Activated T-cell treated with anti-CD3 and anti-CD28 coated beads, Interleukin-2, amount 50 U/mL, for 24 hours (primary cell): ENCODE results near the gene EMX1.

Experiments used
- DNase-seq: peaks from one replicate; pipeline ENCODE4 v3.0.0-alpha.2; 2020
- H3K27ac Mint-ChIP-seq: 2 replicates; pipeline ENCODE4 v1.8.0; 2020; ENCODE audit warnings: mild to moderate bottlenecking, mixed read lengths
- H3K27me3 Mint-ChIP-seq: 2 replicates; pipeline ENCODE4 v1.8.0; 2020; ENCODE audit warnings: mixed read lengths
- H3K36me3 Mint-ChIP-seq: 2 replicates; pipeline ENCODE4 v1.8.0; 2020; ENCODE audit warnings: low read depth, mixed read lengths
- H3K4me1 Mint-ChIP-seq: 2 replicates; pipeline ENCODE4 v1.8.0; 2020; ENCODE audit warnings: low read depth, mixed read lengths
- H3K4me3 Mint-ChIP-seq: 2 replicates; pipeline ENCODE4 v1.8.0; 2020; ENCODE audit warnings: mild to moderate bottlenecking, moderate library complexity, mixed read lengths
- H3K9me3 Mint-ChIP-seq: 2 replicates; pipeline ENCODE4 v1.8.0; 2020; ENCODE audit warnings: mixed read lengths

EMX1 gene

DNA sequence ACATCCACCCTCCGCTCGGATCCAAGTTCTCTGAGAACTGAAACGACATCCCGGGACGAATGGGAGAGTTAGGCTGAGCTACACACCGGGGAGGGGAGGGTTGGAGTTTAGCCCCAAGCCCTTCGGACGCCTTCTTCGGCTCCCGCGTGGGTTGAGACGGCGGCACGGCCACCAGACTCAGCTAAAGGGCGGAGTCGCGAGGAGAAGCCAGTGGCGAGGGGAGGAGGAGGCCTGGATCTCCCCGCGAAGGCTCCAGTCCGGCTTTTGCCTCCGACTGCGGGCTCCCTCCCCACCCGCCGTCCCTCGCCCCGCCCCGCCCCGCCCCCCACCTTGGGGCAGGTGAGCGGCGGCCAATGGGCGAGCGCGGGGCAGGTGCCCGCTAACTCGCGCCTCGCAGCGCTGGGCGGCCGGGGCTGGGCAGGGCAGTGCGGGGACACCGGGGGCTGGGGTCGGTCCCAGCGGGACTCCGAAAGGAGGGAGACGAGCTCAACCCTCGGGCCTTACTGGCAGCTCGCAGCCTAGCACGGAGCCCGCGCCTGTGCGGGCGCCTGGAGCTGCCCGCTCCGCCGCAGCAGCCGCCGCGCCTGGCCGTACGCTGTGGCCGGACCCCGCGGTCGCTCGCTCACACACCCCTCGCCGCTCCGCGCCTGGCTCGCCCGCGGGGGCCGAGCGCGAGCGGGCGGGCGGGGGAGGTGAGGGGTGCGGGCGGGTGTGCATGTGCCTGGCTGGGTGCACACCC lies at the start of gene EMX1:
Gene EMX1 (plus strand): TSS at position 382 of the 739 bp plus-strand sequence. CDS start 334 bp downstream, at position 716.
- Mint-ChIP-seq H3K9me3 (no peaks in the 10 kb centered on the region), H3K4me3 (peak within 1 kb of the TSS; percentile 70), H3K27ac (no peak within 1 kb of the TSS), H3K36me3 (no peaks in the 10 kb centered on the region), H3K4me1 (peaks cover 40% of the 10 kb centered on the region), H3K27me3 (peaks cover 85% of the 10 kb centered on the region)
- DNase-seq, result peak; percentile 73

DNA sequence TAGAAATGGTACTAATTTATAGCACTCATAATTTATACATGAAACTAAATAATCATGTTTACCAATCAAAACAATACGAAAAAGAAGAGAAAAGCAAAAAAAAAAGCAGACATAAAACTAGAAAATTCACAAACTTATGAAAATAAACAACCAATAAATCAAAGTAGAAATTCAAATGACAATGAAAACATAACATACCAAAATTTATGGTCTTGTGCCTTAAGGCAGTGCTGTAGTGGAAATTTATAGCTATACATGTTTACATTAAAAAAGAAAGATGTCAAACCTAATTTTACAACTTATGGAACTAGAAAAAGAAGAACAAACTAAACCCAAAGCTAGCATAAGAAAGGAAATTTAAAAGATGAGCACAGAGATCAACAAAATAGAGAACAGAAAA lies 46.3 kb upstream of the EMX1 start:
- H3K36me3 Mint-ChIP-seq, result no peaks in the 10 kb centered on the region
- H3K4me1 Mint-ChIP-seq, result no peaks in the 10 kb centered on the region
- peaks cover 3% of the 10 kb centered on the region for H3K9me3 Mint-ChIP-seq
- no peak overlapping the region for H3K27ac Mint-ChIP-seq
- no peak overlapping the region for H3K4me3 Mint-ChIP-seq
- peaks cover 55% of the 10 kb centered on the region for H3K27me3 Mint-ChIP-seq
- no peak for DNase-seq

DNA sequence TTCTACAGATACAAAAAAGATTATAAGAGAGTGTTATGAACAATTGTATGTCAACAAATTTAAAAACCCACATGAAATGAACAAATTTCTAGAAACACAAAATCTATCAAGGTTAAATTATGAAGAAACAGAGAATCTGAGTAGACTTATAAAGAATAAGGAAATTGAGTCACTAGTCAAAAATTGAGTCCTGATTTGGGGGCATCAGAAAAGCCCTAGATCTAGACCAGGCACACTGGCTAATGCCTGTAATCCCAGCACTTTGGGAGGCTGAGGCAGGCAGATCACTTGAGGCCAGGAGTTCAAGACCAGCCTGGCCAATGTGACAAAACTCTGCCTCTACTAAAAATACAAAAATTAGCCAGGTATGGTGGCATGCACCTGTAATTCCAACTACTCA lies 45.4 kb upstream of the EMX1 start:
- Mint-ChIP-seq H3K9me3 (peaks cover 3% of the 10 kb centered on the region), H3K4me1 (no peaks in the 10 kb centered on the region), H3K27me3 (peaks cover 51% of the 10 kb centered on the region), H3K36me3 (no peaks in the 10 kb centered on the region), H3K27ac (no peak overlapping the region), H3K4me3 (no peak overlapping the region)
- DNase-seq, result no peak

DNA sequence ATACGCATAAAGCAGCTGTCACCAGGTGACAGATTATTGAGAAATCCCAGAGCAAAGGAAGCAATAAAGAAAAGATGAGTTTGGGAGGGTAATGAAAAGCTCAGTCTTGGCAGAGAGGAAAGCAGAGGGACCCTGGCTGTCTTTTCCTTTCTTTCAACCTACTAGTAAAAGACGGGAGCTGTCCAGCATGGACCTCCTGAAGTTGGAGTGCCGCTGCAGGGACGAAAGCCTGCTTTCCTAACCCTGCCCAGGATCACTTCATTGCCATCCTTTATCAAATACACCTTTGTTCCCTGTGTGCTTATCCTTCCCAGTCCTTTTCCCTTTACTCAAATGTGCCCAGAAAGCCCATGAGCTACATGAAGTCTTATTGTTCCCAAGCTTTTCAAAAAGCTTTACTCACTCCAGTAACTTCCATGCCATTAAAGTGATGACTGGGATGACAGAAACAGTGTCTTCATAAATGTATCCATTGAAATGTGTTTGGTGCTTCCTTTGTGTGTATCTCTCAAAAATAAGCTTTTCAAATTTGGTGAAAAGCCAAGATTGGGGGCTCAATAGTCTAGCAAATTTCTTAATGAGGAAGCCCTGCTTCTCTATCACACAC lies 33.9 kb upstream of the EMX1 start:
- no peaks in the 10 kb centered on the region for H3K36me3 Mint-ChIP-seq

DNA sequence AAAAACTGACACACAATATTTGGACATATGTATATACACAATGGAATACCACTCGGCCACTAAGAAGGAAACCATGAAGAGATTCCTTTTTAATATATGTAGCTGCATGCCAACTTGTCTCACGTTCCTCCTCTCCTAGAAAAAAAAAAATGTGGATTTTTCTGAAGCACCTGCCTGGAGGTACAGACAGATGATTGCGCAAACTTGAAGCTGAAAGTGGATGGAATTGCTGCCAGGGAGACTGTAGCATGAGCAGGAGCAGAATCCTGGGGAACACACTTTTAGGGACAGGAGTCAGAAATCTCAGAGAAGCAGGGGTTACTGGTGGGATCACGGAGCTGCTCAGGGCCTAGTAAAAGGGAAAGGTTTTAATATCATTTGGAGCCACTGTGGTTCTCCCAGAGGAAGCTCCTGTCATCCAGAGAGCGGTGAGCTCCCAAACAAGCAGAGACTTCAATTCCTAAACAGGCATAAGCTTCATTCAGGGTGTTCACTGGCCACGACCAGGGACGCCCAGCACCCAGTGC lies 30.8 kb upstream of the EMX1 start:
- Mint-ChIP-seq H3K36me3 (peaks cover 1% of the 10 kb centered on the region), H3K27ac (no peak overlapping the region), H3K9me3 (no peaks in the 10 kb centered on the region), H3K4me3 (peak overlapping the region; percentile 68), H3K27me3 (peaks cover 84% of the 10 kb centered on the region), H3K4me1 (peaks cover 16% of the 10 kb centered on the region)
- DNase-seq, result no peak

More for the DNA sequence above, 33.9 kb upstream of the EMX1 start:
- Mint-ChIP-seq H3K4me1 (peaks cover 14% of the 10 kb centered on the region), H3K27ac (no peak overlapping the region), H3K9me3 (no peaks in the 10 kb centered on the region), H3K4me3 (no peak overlapping the region), H3K27me3 (peaks cover 63% of the 10 kb centered on the region)
- no peak for DNase-seq

DNA sequence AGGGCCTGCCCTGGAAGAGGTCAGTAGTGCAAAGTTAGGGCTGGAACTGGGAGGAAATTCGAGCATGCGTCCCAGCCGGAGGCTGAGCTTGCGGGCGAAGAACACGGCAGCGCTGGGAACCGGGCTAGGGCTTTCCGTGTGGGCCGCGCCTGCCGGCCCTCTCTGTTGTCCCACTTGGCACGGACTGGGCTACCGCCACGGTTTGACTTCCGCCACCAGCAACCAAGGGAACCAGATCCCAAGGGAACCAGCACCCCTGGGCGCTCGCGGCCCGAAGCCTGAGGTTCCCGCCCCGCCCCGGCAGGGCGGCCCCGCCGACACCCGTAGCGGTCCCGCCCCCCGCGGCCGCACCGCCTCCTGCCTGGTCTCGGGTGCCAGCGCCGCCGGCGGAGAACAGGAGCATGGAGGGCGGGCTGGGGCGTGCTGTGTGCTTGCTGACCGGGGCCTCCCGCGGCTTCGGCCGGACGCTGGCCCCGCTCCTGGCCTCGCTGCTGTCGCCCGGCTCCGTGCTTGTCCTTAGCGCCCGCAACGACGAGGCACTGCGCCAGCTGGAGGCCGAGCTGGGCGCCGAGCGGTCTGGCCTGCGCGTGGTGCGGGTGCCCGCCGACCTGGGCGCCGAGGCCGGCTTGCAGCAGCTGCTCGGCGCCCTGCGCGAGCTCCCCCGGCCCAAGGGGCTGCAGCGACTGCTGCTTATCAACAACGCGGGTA lies 30.1 kb upstream of the EMX1 start, which contains the start of gene SPR:
Gene SPR (plus strand): TSS at position 377 of the 708 bp plus-strand sequence. CDS start 25 bp downstream, at position 402.
- Mint-ChIP-seq H3K36me3 (peaks cover 4% of the 10 kb centered on the region), H3K27ac (no peak within 1 kb of the TSS), H3K4me3 (peak within 1 kb of the TSS; percentile 75), H3K9me3 (no peaks in the 10 kb centered on the region), H3K27me3 (peaks cover 85% of the 10 kb centered on the region), H3K4me1 (peaks cover 16% of the 10 kb centered on the region)
- DNase-seq, result peak; percentile 85

DNA sequence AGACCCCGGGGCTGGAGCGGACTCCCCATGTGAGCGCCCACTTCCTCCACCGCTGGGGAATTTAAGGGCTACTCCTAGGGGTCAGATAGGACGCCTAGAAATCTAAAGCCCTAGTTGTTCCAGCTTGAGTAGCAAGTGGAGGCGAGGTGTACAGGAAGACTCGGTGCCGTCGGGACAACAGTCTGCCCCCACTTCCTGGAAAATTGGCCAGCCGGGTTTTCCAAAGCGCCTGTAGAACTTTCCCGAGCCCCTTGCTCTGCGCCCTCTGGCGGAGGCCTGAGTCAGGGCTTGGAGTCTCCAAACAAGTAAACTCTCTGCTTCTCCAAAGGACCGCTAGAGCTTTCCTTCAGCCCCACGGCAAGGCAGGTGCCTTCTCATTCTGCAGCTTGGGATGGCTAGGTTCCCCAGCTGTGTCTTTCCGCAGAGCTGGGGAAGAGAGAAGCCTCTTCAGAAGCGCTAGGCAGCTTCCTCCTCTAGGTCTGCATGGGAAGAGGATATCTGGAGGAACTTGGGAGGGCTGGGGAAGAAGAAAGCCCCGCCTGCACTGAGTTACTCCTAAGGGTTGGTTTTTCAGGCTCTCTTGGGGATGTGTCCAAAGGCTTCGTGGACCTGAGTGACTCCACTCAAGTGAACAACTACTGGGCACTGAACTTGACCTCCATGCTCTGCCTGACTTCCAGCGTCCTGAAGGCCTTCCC lies 29.4 kb upstream of the EMX1 start:
- Mint-ChIP-seq H3K36me3 (peaks cover 4% of the 10 kb centered on the region), H3K9me3 (no peaks in the 10 kb centered on the region), H3K27me3 (peaks cover 83% of the 10 kb centered on the region), H3K27ac (no peak overlapping the region), H3K4me1 (peaks cover 16% of the 10 kb centered on the region), H3K4me3 (peak overlapping the region; percentile 75)
- DNase-seq, result peak; percentile 78

DNA sequence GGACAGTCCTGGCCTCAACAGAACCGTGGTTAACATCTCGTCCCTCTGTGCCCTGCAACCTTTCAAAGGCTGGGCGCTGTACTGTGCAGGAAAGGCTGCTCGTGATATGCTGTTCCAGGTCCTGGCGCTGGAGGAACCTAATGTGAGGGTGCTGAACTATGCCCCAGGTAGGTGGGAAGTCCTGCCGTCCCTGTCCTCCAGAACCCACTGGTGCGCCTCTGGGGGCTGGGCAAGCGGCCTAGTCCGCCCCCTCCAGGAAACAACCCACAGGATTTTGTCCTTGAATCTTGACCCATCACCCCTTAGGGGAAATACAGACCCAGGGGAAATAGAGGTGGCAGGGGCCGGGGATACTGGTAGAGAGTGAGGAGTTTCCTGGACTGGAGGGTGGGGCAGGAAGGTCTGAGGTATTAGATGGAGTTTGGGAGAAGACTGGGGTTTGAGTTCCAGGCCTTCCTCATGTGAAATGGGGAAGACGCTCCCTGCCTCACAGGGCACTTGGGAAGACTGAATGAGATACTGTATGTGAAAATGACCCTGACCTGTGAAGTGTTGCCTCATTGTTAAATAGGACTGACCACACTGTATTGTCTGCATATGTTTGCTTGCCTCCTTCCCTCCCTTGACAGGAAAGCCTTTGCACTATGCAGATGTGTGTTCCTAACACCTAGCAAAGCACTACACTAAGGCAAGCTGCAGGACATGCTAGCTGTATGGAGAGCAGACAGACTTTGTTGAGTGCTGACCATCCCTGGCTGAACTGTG lies 28.7 kb upstream of the EMX1 start:
- Mint-ChIP-seq H3K27ac (no peak overlapping the region), H3K4me3 (no peak overlapping the region), H3K27me3 (peaks cover 81% of the 10 kb centered on the region), H3K4me1 (peaks cover 16% of the 10 kb centered on the region), H3K36me3 (peaks cover 4% of the 10 kb centered on the region), H3K9me3 (no peaks in the 10 kb centered on the region)
- DNase-seq, result no peak

DNA sequence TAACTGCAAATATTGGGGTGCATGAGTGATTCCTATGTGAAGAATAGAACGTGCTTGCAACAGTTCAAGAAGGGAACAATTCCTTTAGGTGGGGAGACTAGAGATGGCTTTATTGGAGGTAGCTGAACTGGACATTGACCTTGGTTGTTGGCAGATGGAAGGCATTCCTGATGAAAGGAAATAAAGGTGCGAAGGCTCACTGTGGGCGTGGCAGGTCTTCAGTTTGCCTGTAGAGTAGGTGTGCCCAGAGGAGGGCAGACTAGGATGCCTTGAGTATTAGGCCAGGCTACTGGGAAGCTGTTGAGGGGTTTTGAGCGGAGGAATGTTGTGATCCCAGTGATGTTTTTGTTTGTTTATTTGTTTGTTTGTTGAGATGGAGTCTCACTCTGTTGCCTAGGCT lies 27.3 kb upstream of the EMX1 start:
- no peak for DNase-seq
- Mint-ChIP-seq H3K4me1 (peaks cover 16% of the 10 kb centered on the region), H3K27ac (no peak overlapping the region), H3K27me3 (peaks cover 83% of the 10 kb centered on the region), H3K4me3 (no peak overlapping the region), H3K9me3 (no peaks in the 10 kb centered on the region), H3K36me3 (peaks cover 4% of the 10 kb centered on the region)

DNA sequence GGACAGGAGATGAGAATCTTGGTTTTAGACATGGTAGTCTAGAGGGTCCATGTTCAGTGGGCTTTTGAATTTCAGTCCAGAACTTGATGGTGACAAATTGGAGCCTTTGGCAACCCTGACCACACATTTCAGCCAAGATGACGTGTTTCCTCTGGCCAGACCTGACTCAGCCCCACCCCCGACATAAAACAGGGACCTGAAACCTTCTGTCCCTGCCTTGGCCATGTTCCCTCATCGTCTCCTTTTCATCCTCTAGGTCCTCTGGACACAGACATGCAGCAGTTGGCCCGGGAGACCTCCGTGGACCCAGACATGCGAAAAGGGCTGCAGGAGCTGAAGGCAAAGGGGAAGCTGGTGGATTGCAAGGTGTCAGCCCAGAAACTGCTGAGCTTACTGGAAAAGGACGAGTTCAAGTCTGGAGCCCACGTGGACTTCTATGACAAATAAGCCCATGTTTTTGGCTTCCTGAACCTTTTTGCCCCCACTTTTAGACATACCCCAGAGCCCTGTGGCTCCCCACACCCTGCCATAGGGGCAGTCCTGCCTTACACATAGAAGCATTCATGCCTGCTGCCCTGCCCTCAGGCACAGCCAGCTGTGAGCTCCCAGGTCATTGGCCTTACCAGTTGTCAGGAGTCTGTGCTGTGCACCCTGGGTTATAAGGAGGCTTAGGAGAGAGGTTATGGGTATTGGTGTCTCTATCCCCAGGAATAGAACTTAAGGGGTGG lies 26.1 kb upstream of the EMX1 start:
- H3K36me3 Mint-ChIP-seq, result peaks cover 4% of the 10 kb centered on the region
- H3K4me1 Mint-ChIP-seq, result peaks cover 16% of the 10 kb centered on the region
- no peak overlapping the region for H3K4me3 Mint-ChIP-seq
- no peak for DNase-seq
- peaks cover 82% of the 10 kb centered on the region for H3K27me3 Mint-ChIP-seq
- no peak overlapping the region for H3K27ac Mint-ChIP-seq
- H3K9me3 Mint-ChIP-seq, result no peaks in the 10 kb centered on the region

DNA sequence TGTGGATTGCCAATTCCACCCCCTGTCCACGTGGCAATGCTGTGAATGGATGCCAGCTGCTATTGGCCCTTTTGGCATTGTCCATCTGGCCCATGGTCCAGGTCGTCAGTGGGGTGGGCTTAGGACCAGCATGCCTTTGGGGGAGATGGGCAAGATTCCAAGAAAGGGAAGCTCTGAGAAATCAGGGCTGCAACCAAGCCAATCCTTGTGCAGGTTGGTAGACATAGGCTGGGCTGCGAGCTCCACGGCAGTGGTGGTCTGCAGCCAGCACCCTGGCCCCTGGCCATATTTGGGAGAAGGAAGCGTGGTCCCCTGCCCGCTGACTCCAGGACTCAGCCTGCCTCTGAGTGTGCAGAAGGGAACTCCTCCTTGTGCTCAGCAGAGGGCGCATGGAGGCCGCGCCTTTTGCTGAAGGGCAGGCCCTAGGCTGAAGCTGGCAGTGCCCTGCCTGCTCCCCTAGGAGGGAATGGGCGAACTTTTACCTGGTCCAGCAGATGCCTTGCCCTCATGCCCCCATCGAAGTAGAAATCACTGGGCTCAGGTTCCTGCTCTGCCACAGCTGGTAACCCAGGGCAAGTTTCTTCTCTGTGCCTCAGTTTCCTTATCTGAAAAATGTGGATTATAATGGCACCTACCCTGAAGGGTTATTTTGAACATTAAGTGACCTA lies 24.7 kb upstream of the EMX1 start:
- Mint-ChIP-seq H3K9me3 (no peaks in the 10 kb centered on the region), H3K4me1 (peaks cover 10% of the 10 kb centered on the region), H3K36me3 (peaks cover 4% of the 10 kb centered on the region), H3K27ac (no peak overlapping the region), H3K4me3 (no peak overlapping the region), H3K27me3 (peaks cover 86% of the 10 kb centered on the region)
- DNase-seq, result peak; percentile 70

DNA sequence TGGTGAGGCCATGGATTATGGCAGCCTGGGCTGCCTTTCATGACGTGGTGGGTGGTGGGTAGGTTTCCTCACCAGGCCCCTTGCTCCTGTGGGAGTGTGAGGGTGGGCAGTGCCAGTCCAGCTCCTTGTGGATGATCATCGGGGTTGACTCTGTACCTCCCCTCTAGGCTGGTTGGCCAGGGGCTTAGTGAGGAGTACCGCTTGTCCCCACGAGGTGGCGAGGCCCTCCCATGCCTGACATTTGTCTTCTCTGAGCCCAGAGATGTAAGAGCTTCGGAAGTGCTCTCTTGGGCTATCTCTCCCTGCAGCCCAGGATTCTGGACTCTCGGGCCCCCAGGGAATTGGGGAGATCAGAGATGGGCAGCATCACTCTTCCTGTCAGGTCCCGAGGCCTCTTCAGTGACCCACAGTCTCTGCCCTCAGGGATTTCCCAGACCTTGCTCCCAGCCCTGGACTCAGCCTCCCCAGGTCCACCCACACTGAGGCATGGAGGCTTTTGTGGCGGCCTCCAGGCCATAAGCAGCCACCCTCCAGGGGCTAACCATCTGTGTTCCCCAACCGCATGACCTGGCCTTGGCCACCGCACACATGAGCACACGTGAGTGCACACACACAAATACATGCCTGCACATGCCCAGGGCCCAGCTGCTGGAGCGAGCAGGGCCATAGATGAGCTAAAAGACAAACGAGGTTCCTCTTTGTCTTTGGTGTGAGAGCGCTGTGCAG lies 23.6 kb upstream of the EMX1 start:
- no peak overlapping the region for H3K27ac Mint-ChIP-seq
- H3K4me1 Mint-ChIP-seq, result peaks cover 2% of the 10 kb centered on the region
- peaks cover 4% of the 10 kb centered on the region for H3K36me3 Mint-ChIP-seq
- no peak overlapping the region for H3K4me3 Mint-ChIP-seq
- H3K9me3 Mint-ChIP-seq, result no peaks in the 10 kb centered on the region
- peak; percentile 56 for DNase-seq
- H3K27me3 Mint-ChIP-seq, result peaks cover 82% of the 10 kb centered on the region
